Activated T-helper 2 cell treated with anti-CD3 and anti-CD28 coated beads, Interferon-gamma antibody, Interleukin-2, Interleukin-4, amounts not matched to agents 10 μg/mL and 5 μg/mL and 100 μg/mL, durations not matched to agents 14 hours and 24 hours and 36 hours (primary cell): Measurements from ENCODE around the gene TMED1. TPM values are rescaled to one million over a fixed set of nuclear protein-coding genes. Genes with fewer than 3 reads are reported as not detected.
"Not testable (repeated sequence)": the region's sequence is repeated elsewhere in the genome, so short reads cannot be mapped to it uniquely, and the experiment has no call there.

Experiments
- DNase-seq: peaks from one replicate; pipeline ENCODE4 v3.0.0; 2021; ENCODE audit warnings: low spot score
- H3K27ac Mint-ChIP-seq: one replicate; pipeline ENCODE4 v1.8.0; 2021; ENCODE audit warnings: mixed read lengths
- H3K27me3 Mint-ChIP-seq: one replicate; pipeline ENCODE4 v1.8.0; 2021; ENCODE audit warnings: low read depth, mixed read lengths
- H3K36me3 Mint-ChIP-seq: one replicate; pipeline ENCODE4 v1.8.0; 2021; ENCODE audit warnings: low read depth, mixed read lengths
- H3K4me1 Mint-ChIP-seq: one replicate; pipeline ENCODE4 v1.8.0; 2021; ENCODE audit warnings: low read depth, mixed read lengths
- H3K4me3 Mint-ChIP-seq: one replicate; pipeline ENCODE4 v1.8.0; 2021; ENCODE audit warnings: low read depth, mild to moderate bottlenecking, moderate library complexity, mixed read lengths
- H3K9me3 Mint-ChIP-seq: one replicate; pipeline ENCODE4 v1.8.0; 2021; ENCODE audit warnings: mixed read lengths
- intact Hi-C: fragments of 100-400 bp; cut with micrococcal nuclease; formaldehyde crosslinking; loops from one replicate; pipeline ENCODE4 v1.15.1; 2023
- total RNA-seq: library from RNA; stranded (reverse); gene quantifications from 2 replicates; pipeline ENCODE4 v1.2.3, GENCODE V29; 2022

The TMED1 gene
- total RNA-seq, 1 donor from 2014 or later = 16.7 TPM

DNA sequence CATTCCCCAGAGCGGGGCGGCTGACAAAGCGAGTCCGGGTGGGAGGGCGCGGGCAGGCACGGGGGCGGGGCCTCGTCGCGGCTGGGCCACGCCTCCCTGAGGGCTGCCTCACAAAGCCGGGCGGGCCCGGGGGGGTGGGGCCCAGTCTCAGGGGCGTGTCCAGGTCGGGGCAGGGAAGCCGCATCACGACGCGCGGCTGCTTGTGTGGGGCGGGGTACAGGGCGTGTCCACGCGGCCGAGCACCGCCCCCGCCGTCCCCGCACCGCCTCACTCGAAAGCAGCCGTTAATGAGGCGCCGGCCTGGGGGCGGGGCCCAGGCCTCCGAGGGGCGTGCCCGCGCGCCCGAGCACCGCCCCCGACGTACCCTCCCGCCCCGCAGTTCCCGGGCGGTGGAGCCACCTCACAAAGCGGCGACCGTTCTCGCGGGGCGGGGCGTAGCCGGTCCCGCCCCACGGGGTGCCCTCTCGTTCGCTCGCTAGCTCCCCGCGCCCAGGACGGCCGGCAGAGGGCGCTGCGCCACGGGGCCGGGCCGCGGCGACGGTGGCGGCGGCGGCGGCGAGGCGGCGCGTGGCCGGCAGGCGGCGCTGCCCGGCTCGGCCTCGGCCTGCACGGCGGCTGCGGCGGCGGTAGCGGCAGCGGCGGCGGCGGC, 35.1 kb upstream of the TMED1 start, which contains the start of gene CARM1:
Gene CARM1 (plus strand): TSS at position 599 of the 649 bp plus-strand sequence. CDS start 150 bp downstream, outside the sequence.
- Mint-ChIP-seq H3K9me3 (no peaks in the 10 kb centered on the region), H3K27ac (peak within 1 kb of the TSS; percentile 95), H3K27me3 (no peaks in the 10 kb centered on the region), H3K36me3 (peaks cover 11% of the 10 kb centered on the region), H3K4me3 (peak within 1 kb of the TSS; percentile 89), H3K4me1 (peaks cover 21% of the 10 kb centered on the region)
- intact Hi-C loops = loop anchor here (1.0 to 2.0 kb wide), 3 partner anchors 35 to 564 kb away; partner anchors contain the start of genes ODAD3, PRKCSH, TIMM29 and TMED1
- DNase-seq = peak; percentile 97

DNA sequence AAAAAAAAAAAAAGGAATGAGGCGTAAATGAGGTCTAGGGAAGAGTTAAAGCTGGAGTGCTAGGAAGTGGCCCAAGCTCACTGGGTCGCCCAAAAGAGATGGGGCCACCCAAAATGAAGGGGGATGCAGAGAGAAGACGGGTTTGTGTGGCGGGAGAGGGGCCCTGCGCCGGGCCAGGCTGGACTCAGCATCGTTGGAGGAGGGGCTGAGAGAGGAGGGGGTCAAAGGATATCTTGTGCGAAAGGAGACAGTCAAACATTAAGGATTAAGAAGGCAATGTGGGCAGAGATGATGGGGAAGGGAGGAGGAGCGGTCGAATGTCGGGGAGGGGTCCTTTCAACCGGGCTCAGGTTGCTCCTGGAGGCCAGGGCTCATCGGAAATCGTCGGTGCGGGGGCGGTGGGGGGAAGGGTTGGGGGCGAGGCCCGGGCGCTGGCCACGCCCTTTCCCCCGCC, 34.5 kb upstream of the TMED1 start:
- Mint-ChIP-seq H3K4me1 (peaks cover 21% of the 10 kb centered on the region), H3K27me3 (no peaks in the 10 kb centered on the region), H3K36me3 (peaks cover 11% of the 10 kb centered on the region), H3K9me3 (no peaks in the 10 kb centered on the region), H3K4me3 (peak overlapping the region; percentile 81), H3K27ac (peak overlapping the region; percentile 95)
- intact Hi-C loops = loop anchor here (2.0 kb wide), 1 partner anchor 58 kb away; the partner anchor contains the start of genes TIMM29 and YIPF2
- no peak for DNase-seq

DNA sequence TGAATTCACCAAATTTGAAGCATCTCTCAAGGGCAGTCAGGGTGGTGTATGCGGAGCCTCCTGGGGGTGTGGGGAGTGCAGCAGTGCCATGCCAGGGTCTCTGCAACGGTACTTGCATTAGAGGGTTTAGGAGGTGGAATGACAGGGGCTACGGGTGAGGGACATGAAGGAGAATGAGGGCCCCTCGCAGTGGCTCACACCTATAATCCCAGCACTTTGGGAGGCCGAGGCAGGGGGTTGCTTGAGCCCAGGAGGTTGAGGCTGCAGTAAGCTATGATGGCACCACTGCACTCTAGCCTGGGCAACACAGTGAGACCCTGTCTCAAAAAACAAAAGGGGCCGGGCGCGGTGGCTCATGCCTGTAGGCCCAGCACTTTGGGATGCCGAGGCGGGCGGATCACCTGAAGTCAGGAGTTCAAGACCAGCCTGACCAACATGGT, 33.9 kb upstream of the TMED1 start:
- peaks cover 21% of the 10 kb centered on the region for H3K4me1 Mint-ChIP-seq
- H3K4me3 Mint-ChIP-seq = peak overlapping the region; percentile 81
- not testable (repeated sequence) for H3K27me3 Mint-ChIP-seq, H3K9me3 Mint-ChIP-seq, DNase-seq
- peaks cover 11% of the 10 kb centered on the region for H3K36me3 Mint-ChIP-seq
- H3K27ac Mint-ChIP-seq = peak overlapping the region; percentile 59
- intact Hi-C loops = loop anchor here (2.0 kb wide), 1 partner anchor 59 kb away; the partner anchor contains the start of genes TIMM29 and YIPF2

DNA sequence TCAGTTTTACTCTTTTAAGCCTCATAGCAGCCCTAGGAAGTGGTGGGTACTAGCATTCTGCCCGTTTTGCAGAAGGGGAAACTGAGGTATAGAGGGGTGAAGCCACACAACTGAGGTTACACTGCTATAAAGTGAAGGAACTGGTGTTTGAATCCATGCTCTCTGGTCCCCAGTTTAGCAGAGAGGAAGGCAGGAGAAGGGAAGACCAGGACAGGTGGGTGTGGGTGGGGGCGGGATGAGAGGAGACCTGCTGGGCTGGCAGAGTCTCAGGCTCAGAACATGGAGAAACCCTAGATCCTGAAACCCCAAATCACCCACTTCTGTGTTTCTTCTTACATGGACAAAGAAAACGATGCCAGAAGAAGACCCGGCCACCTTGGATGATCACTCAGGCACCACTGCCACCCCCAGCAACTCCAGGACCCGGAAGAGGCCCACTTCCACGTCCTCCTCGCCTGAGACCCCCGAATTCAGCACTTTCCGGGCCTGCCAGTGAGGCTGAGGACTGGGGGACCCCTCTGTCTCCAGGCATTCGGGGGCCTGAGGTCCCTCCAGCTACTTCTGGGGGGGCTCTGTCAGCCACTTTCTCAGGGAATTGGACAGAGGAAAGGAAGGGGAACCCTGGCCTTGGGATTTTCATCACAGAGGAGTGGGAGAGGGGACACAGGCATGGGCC, 33.0 kb upstream of the TMED1 start:
- peak overlapping the region; percentile 12 for H3K27ac Mint-ChIP-seq
- H3K9me3 Mint-ChIP-seq = no peaks in the 10 kb centered on the region
- no peak for DNase-seq
- H3K36me3 Mint-ChIP-seq = peaks cover 10% of the 10 kb centered on the region
- peaks cover 26% of the 10 kb centered on the region for H3K4me1 Mint-ChIP-seq
- peak overlapping the region; percentile 33 for H3K4me3 Mint-ChIP-seq
- H3K27me3 Mint-ChIP-seq = no peaks in the 10 kb centered on the region
- intact Hi-C loops = no loop called here

DNA sequence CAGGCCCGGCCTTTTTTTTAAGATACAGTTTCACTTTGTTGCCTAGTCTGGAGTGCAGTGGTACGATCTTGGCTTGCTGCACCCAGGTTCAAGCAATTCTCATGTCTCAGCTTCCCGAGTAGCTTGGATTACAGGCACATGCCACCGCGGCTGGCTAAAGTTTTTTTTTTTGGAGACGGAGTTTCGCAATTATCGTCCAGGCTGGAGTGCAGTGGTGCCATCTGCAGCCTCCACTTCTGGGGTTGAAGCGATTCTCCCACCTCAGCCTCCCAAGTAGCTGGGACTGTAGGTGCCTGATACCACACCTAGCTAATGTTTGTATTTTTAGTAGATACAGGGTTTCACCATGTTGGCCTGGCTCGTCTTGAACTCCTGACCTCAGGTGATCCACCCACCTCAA, 30.5 kb upstream of the TMED1 start:
- no peaks in the 10 kb centered on the region for H3K36me3 Mint-ChIP-seq
- H3K4me3 Mint-ChIP-seq = no peak overlapping the region
- H3K27me3 Mint-ChIP-seq = no peaks in the 10 kb centered on the region
- H3K4me1 Mint-ChIP-seq = peaks cover 24% of the 10 kb centered on the region
- intact Hi-C loops = no loop called here
- no peak overlapping the region for H3K27ac Mint-ChIP-seq
- H3K9me3 Mint-ChIP-seq = no peaks in the 10 kb centered on the region
- no peak for DNase-seq

DNA sequence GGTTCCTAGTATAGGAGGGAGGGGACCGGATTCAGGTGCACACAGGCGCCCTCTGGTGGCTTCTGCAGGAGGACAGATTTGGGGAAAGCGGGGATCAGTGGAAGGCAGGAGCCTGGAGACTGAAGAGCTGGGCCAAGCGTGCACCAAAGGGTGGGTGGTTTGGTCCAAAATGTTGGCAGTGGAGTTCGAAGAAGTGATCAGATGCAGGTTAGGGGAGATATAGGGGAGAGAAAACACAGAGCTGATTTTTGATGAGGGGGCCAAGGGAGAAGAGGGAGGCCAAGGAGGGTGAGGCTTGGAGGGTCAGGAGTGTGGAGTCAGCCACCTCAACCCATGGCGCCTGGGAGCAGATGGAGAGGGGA, 28.5 kb upstream of the TMED1 start:
- peaks cover 17% of the 10 kb centered on the region for H3K4me1 Mint-ChIP-seq
- no peak overlapping the region for H3K4me3 Mint-ChIP-seq
- H3K27me3 Mint-ChIP-seq = no peaks in the 10 kb centered on the region
- no peaks in the 10 kb centered on the region for H3K9me3 Mint-ChIP-seq
- peak; percentile 75 for DNase-seq
- intact Hi-C loops = loop anchor here (1.0 kb wide), 1 partner anchor 147 kb away; no protein-coding TSS in a partner anchor
- no peaks in the 10 kb centered on the region for H3K36me3 Mint-ChIP-seq
- peak overlapping the region; percentile 60 for H3K27ac Mint-ChIP-seq

DNA sequence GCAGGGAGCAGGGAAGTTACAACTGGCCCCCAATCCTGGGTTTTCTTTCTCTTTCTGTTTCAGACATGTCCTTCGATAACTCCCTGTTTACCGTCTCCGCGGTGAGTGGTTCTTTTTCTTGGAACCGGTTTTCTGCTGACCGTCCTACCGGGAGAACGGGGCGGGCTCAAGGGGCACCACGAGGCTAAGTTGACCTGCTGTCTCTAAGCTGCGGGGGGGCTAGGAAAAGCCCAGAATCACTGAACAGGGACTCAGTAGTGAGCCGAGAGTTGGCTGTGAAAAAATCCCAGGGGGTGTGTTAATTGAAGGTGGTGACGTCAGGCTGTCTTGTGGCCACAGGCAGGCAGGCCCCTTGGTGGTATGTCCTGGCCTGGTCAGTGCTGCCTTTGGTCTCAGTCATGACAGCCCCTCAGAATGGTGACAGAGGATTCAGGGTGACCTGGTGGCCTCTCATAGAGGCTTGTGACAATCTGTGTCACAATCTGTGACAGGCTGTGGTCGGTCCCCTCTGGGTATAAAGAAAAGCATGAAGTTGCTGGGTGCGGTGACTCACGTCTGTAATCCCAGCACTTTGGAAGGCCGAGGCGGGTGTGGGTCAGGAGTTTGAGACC, 27.2 kb upstream of the TMED1 start:
- H3K4me1 Mint-ChIP-seq = peaks cover 14% of the 10 kb centered on the region
- DNase-seq = no peak
- H3K9me3 Mint-ChIP-seq = no peaks in the 10 kb centered on the region
- no peaks in the 10 kb centered on the region for H3K36me3 Mint-ChIP-seq
- no peak overlapping the region for H3K4me3 Mint-ChIP-seq
- intact Hi-C loops = no loop called here
- H3K27me3 Mint-ChIP-seq = no peaks in the 10 kb centered on the region
- peak overlapping the region; percentile 28 for H3K27ac Mint-ChIP-seq

DNA sequence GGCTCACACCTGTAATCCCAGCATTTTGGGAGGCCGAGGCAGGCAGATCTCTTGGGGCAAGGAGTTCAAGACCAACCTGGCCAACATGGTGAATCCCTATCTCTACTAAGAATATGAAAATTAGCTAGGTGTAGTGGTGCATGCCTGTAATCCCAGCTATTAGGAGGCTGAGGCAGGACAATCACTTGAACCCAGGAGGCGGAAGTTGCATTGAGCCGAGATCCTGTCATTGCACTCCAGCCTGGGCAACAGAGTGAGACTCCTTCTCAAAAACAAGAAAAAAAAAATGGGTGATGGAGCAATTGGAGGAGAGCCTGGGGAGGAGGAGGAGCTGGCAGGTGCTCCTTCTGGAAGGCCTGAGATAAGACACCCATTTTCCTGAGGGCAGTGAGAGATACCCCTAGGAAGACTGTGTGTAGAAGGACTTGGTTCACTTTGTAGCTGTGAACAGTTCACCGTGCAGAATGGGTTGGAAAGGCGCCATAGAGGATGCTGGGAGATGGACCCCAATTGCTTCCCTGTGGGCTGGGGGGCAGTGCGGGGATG, 26.6 kb upstream of the TMED1 start:
- intact Hi-C loops = no loop called here
- H3K4me1 Mint-ChIP-seq = peaks cover 9% of the 10 kb centered on the region
- no peaks in the 10 kb centered on the region for H3K27me3 Mint-ChIP-seq
- H3K4me3 Mint-ChIP-seq = no peak overlapping the region
- no peaks in the 10 kb centered on the region for H3K9me3 Mint-ChIP-seq
- H3K27ac Mint-ChIP-seq = no peak overlapping the region
- no peak for DNase-seq
- H3K36me3 Mint-ChIP-seq = no peaks in the 10 kb centered on the region

DNA sequence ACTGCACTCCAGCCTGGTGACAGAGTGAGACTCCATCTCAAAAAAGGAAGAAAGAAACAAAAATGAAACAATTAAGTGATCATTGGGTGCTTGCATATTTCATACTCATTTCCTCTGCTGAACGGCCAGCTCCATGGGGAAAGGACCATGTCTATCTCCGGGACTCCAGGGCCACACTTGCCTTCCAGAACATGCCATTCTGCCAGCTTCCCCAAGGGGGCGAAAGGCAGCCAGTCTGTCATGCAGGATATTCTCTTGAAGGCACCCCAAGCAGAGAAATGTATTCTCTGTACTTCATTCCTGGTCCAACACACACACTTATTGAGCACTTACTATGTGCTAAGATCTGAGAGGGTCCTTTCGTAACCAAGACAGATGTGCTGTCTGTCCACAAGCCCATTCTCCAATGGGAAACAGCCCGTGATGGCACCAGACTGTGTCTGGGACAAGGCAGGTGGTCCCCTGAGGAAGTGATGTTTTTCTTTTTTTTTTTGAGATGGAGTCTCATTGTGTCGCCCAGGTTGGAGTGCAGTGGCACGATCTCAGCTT, 25.2 kb upstream of the TMED1 start:
- Mint-ChIP-seq H3K4me3 (no peak overlapping the region), H3K9me3 (no peaks in the 10 kb centered on the region), H3K27ac (no peak overlapping the region), H3K27me3 (no peaks in the 10 kb centered on the region), H3K36me3 (no peaks in the 10 kb centered on the region), H3K4me1 (peaks cover 9% of the 10 kb centered on the region)
- no peak for DNase-seq
- intact Hi-C loops = no loop called here

DNA sequence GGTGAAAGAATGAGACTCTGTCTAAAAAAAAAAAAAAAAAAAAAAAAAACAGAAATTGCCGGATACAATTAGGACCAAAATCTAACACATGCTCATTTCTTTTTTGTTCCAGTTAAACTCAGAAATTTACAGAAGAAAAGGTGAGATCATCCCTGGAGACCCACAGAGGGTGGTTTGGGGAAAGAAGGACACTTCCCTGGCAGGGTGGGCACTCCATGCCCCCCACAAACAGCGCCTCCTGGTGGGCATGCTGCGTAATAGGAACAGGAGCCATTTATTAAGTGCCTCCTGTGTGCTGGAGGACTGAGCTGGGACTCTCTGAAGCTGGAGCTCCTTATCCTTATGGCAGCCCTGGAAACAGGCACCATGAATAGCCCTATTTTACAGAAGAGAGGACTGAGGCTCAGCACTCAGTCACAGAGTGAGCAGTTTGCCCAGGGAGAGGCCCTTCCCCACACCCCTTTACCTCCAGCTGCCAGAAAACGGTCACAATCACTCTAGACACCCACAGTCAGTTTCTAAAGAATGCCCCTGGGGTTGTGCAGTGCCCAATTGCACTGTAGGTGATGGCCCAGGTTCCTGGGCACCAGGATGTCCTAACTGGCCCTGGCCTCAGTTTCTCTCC, 22.3 kb upstream of the TMED1 start:
- Mint-ChIP-seq H3K27me3 (no peaks in the 10 kb centered on the region), H3K27ac (no peak overlapping the region), H3K4me1 (peaks cover 2% of the 10 kb centered on the region), H3K4me3 (no peak overlapping the region), H3K9me3 (no peaks in the 10 kb centered on the region), H3K36me3 (no peaks in the 10 kb centered on the region)
- DNase-seq = no peak
- intact Hi-C loops = no loop called here

DNA sequence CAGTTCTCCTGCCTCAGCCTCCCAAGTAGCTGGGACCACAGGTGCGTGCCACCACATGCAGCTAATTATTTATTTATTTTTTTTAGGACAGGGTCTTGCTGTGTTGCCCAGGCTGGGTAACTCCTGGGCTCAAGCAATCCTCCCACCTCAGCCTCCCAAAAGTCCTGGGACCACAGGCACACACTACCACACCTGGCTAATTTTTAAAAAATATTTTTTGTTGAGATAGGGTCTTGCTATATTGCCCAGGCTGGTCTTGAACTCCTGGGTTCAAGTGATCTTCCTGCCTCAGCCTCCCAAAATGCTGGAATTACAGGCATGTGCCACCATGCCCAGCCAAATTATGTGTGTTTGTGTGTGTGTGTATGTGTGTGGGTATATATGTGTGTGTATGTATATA, 20.9 kb upstream of the TMED1 start:
- H3K4me1 Mint-ChIP-seq, intact Hi-C loops, H3K36me3 Mint-ChIP-seq: not testable (repeated sequence)

DNA sequence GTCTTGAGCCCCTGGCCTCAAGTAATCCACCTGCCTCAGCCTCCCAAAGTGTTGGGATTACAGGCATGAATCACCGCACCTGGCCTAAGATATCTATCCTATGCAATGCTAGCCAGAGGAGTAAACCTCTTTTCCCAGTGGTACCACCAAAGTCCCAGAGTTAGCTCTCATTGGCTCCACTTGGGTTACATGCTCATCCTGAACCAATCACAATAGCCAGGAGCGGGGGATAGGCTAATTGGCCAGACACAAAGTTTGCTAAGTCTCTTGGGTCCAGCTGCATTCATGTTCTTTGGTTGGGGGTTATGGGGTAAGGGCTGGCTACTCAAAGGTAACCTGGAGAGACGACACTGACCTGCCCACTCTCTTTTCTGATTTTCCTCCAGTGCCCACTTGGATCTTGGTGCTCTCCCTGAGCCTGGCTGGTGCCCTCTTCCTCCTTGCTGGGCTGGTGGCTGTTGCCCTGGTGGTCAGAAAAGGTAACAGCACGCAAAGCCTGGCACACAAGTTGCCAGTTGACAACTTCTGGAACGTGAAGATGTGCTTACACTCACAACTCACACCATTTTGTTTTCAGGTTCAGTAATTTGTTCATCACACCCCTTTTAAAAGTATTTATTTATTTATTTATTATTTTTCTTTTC, 20.0 kb upstream of the TMED1 start:
- H3K4me3 Mint-ChIP-seq = no peak overlapping the region
- no peaks in the 10 kb centered on the region for H3K27me3 Mint-ChIP-seq
- intact Hi-C loops = no loop called here
- DNase-seq = no peak
- no peaks in the 10 kb centered on the region for H3K9me3 Mint-ChIP-seq
- no peaks in the 10 kb centered on the region for H3K4me1 Mint-ChIP-seq
- no peaks in the 10 kb centered on the region for H3K36me3 Mint-ChIP-seq
- no peak overlapping the region for H3K27ac Mint-ChIP-seq

More for the DNA sequence above, 20.9 kb upstream of the TMED1 start:
- H3K27ac Mint-ChIP-seq, H3K4me3 Mint-ChIP-seq, H3K27me3 Mint-ChIP-seq, H3K9me3 Mint-ChIP-seq, DNase-seq: not testable (repeated sequence)
